WTC11 (cell line): Measurements from ENCODE around the gene CES3. TPM values are rescaled to one million over a fixed set of nuclear protein-coding genes. Genes with fewer than 3 reads are reported as not detected.

Source experiments
- ATAC-seq: fragments of 200-7000 bp; cut with Tn5 transposase; 2 replicates; pipeline ENCODE4 v1.10.0; 2021; ENCODE audit warnings: mild to moderate bottlenecking, moderate library complexity
- CTCF ChIA-PET: fragments of 300-600 bp; sonication (Branson Sonifier 250); formaldehyde crosslinking; loops from one replicate; lab custom pipeline; 2021; ENCODE audit warnings: antibody characterized with exemption; lab: Charles Lee
- POLR2A ChIA-PET: fragments of 350-600 bp; sonication (Branson Sonifier 250); formaldehyde crosslinking; loops from one replicate; lab custom pipeline; 2021; ENCODE audit warnings: antibody characterized with exemption; lab: Charles Lee
- DNase-seq: peaks from one replicate; pipeline ENCODE4 v3.0.0; 2021; ENCODE audit warnings: low spot score
- H3K27ac Mint-ChIP-seq: 2 replicates; pipeline ENCODE4 v1.8.0; 2021; ENCODE audit warnings: mixed read lengths
- H3K27me3 Mint-ChIP-seq: 2 replicates; pipeline ENCODE4 v1.8.0; 2021; ENCODE audit warnings: low read depth, mild to moderate bottlenecking, moderate library complexity, mixed read lengths
- H3K36me3 Mint-ChIP-seq: 2 replicates; pipeline ENCODE4 v1.8.0; 2021; ENCODE audit warnings: mixed read lengths
- H3K4me1 Mint-ChIP-seq: 2 replicates; pipeline ENCODE4 v1.8.0; 2022; ENCODE audit warnings: mixed read lengths
- H3K4me3 Mint-ChIP-seq: 2 replicates; pipeline ENCODE4 v1.8.0; 2021; ENCODE audit warnings: mild to moderate bottlenecking, moderate library complexity, mixed read lengths
- H3K9me3 Mint-ChIP-seq: 2 replicates; pipeline ENCODE4 v1.8.0; 2021; ENCODE audit warnings: mixed read lengths
- AR ChIP-seq: fragments of 250-450 bp; sonication (Bioruptor Pico); IDR thresholded peaks from 2 replicates; pipeline ENCODE4 v1.9.0; 2021; ENCODE audit warnings: mild to moderate bottlenecking
- ARID4B ChIP-seq: sonication (generic); formaldehyde crosslinking; IDR thresholded peaks from 2 replicates; pipeline ENCODE4 v1.8.0; 2023; ENCODE audit warnings: missing genetic modification reagents, mild to moderate bottlenecking, borderline replicate concordance
- CBFB ChIP-seq: sonication (generic); formaldehyde crosslinking; IDR thresholded peaks from 2 replicates; pipeline ENCODE4 v1.8.1; 2022; ENCODE audit warnings: mild to moderate bottlenecking, low read depth, missing genetic modification reagents
- CREM ChIP-seq: sonication (generic); formaldehyde crosslinking; IDR thresholded peaks from 2 replicates; pipeline ENCODE4 v1.8.1; 2022; ENCODE audit warnings: mild to moderate bottlenecking, missing genetic modification reagents, moderate library complexity
- ESRRA ChIP-seq: sonication (generic); formaldehyde crosslinking; IDR thresholded peaks from 2 replicates; pipeline ENCODE4 v1.8.1; 2022; ENCODE audit warnings: mild to moderate bottlenecking, missing genetic modification reagents, borderline replicate concordance
- FOXJ3 ChIP-seq: sonication (generic); formaldehyde crosslinking; IDR thresholded peaks from 2 replicates; pipeline ENCODE4 v1.9.0; 2021; ENCODE audit warnings: missing genetic modification reagents, mild to moderate bottlenecking, borderline replicate concordance
- GRHL2 ChIP-seq: fragments of 250-450 bp; sonication (Bioruptor Pico); IDR thresholded peaks from 2 replicates; pipeline ENCODE4 v1.8.0; 2022; ENCODE audit warnings: mild to moderate bottlenecking, moderate library complexity; ENCODE audit not compliant: insufficient replicate concordance, severe bottlenecking
- GTF2I ChIP-seq: fragments of 250-450 bp; sonication (Bioruptor Pico); conservative IDR thresholded peaks from 2 replicates; pipeline ENCODE4 v1.4.0; 2021; ENCODE audit warnings: mild to moderate bottlenecking
- JUN ChIP-seq: sonication (generic); formaldehyde crosslinking; IDR thresholded peaks from 2 replicates; pipeline ENCODE4 v1.8.0; 2023; ENCODE audit warnings: mild to moderate bottlenecking, missing genetic modification reagents
- MYBL2 ChIP-seq: sonication (generic); formaldehyde crosslinking; IDR thresholded peaks from 2 replicates; pipeline ENCODE4 v1.8.1; 2023; ENCODE audit warnings: mild to moderate bottlenecking, moderate library complexity, missing genetic modification reagents
- NFATC4 ChIP-seq: fragments of 250-450 bp; sonication (Bioruptor Pico); IDR thresholded peaks from 2 replicates; pipeline ENCODE4 v1.9.0; 2021; ENCODE audit warnings: mild to moderate bottlenecking
- RORB ChIP-seq: fragments of 250-450 bp; sonication (Bioruptor Pico); IDR thresholded peaks from 2 replicates; pipeline ENCODE4 v1.9.0; 2021; ENCODE audit warnings: mild to moderate bottlenecking
- TEAD1 ChIP-seq: sonication (generic); formaldehyde crosslinking; IDR thresholded peaks from 2 replicates; pipeline ENCODE4 v1.8.0; 2022; ENCODE audit warnings: mild to moderate bottlenecking, missing genetic modification reagents
- TP53 ChIP-seq: sonication (generic); formaldehyde crosslinking; IDR thresholded peaks from 2 replicates; pipeline ENCODE4 v1.8.1; 2023; ENCODE audit warnings: mild to moderate bottlenecking, missing genetic modification reagents
- USF2 ChIP-seq: sonication (generic); formaldehyde crosslinking; IDR thresholded peaks from 2 replicates; pipeline ENCODE4 v1.8.1; 2023; ENCODE audit warnings: mild to moderate bottlenecking, missing genetic modification reagents, moderate library complexity
- ZNF512 ChIP-seq: sonication (generic); formaldehyde crosslinking; IDR thresholded peaks from 2 replicates; pipeline ENCODE4 v1.8.1; 2022; ENCODE audit warnings: missing genetic modification reagents, borderline replicate concordance
- total RNA-seq: library from RNA; stranded (reverse); gene quantifications from 3 replicates; pipeline ENCODE4 v1.2.3, GENCODE V29; 2021
- TF ChIP-seq, protein P1 (sequence below): sonication (generic); formaldehyde crosslinking; IDR thresholded peaks from 2 replicates; pipeline ENCODE4 v1.8.1; 2023; ENCODE audit warnings: mild to moderate bottlenecking, missing genetic modification reagents, moderate library complexity
- TF ChIP-seq, protein P2 (sequence below): sonication (generic); formaldehyde crosslinking; IDR thresholded peaks from 2 replicates; pipeline ENCODE4 v1.8.0; 2023; ENCODE audit warnings: missing genetic modification reagents

CES3 gene
- total RNA-seq, 1 experiment from 2014 or later = 3.3 TPM

GRCh38 chr16:66949472-66949871 lies 11.6 kb upstream of the CES3 start:
- Mint-ChIP-seq H3K27me3 (peaks cover 58% of the 10 kb centered on the region), H3K4me1 (peaks cover 15% of the 10 kb centered on the region), H3K9me3 (peaks cover 9% of the 10 kb centered on the region), H3K27ac (no peak overlapping the region), H3K4me3 (no peak overlapping the region), H3K36me3 (0 out of 2 replicates have a peak, but pooled peaks cover 5% of the 10 kb centered on the region)
- CTCF ChIA-PET = interaction anchor here (0.9 to 1.7 kb wide), 4 partner anchors 12 to 236 kb away, joined by 3 to 6 read pairs (median 4); partner anchors contain the start of gene CES3
- POLR2A ChIA-PET = interaction anchor here (0.7 kb wide), 1 partner anchor 129 kb away, joined by 5 read pairs; no protein-coding TSS in a partner anchor
- no peak for ATAC-seq
- no peak for TF ChIP-seq USF2
- TF ChIP-seq CREM (CRISPR knock-in tag) = no peak
- no peak for TF ChIP-seq TEAD1 (CRISPR knock-in tag)
- no peak for TF ChIP-seq MYBL2 (CRISPR knock-in tag)
- TF ChIP-seq, protein P1, sequence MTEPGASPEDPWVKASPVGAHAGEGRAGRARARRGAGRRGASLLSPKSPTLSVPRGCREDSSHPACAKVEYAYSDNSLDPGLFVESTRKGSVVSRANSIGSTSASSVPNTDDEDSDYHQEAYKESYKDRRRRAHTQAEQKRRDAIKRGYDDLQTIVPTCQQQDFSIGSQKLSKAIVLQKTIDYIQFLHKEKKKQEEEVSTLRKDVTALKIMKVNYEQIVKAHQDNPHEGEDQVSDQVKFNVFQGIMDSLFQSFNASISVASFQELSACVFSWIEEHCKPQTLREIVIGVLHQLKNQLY = no peak
- no peak for TF ChIP-seq AR
- TF ChIP-seq RORB = no peak
- TF ChIP-seq TP53 (CRISPR knock-in tag) = no peak
- no peak for TF ChIP-seq ZNF512 (CRISPR knock-in tag)
- TF ChIP-seq, protein P2, sequence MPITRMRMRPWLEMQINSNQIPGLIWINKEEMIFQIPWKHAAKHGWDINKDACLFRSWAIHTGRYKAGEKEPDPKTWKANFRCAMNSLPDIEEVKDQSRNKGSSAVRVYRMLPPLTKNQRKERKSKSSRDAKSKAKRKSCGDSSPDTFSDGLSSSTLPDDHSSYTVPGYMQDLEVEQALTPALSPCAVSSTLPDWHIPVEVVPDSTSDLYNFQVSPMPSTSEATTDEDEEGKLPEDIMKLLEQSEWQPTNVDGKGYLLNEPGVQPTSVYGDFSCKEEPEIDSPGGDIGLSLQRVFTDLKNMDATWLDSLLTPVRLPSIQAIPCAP (CRISPR knock-in tag) = no peak
- no peak for TF ChIP-seq JUN
- TF ChIP-seq ARID4B = no peak
- TF ChIP-seq GRHL2 (CRISPR knock-in tag) = no peak
- TF ChIP-seq NFATC4 = no peak
- TF ChIP-seq FOXJ3 (CRISPR knock-in tag) = no peak
- no peak for TF ChIP-seq ESRRA
- TF ChIP-seq CBFB = no peak
- TF ChIP-seq GTF2I = no peak
- no peak for DNase-seq
